ENCODE results near the gene CCDC61.

CCDC61 gene

GRCh38 chr19:45967246-45967645, 28.0 kb upstream of the CCDC61 start:
- H3K4me3 ChIP-seq (ENCODE audit: low read depth in 1 of 2, low read length in 2 of 2), result no peak overlapping the region
- H3K27ac ChIP-seq (ENCODE audit: low read length), result no peak overlapping the region
- H3K4me1 ChIP-seq (ENCODE audit: insufficient read depth, low read length), result no peaks in the 10 kb centered on the region
- no peak overlapping the region for H2AFZ ChIP-seq (ENCODE audit: low read depth, low read length)
- ATAC-seq (ENCODE audit: insufficient read depth, low read depth), result no peak
- peaks cover 9% of the 10 kb centered on the region for H3K27me3 ChIP-seq (ENCODE audit: insufficient read depth, low read length, poor library complexity)
- TF ChIP-seq CTCF (IDR thresholded peaks at IDR 0.05; ENCODE audit: borderline replicate concordance, extremely low read depth, low read length, poor library complexity, severe bottlenecking), result no peak
- no peak for TF ChIP-seq EZH2 (IDR thresholded peaks at IDR 0.05; ENCODE audit: borderline replicate concordance, low read depth, low read length, severe bottlenecking)
- no peak overlapping the region for H3K4me2 ChIP-seq (ENCODE audit: insufficient read depth, low read length)
- H4K20me1 ChIP-seq (ENCODE audit: insufficient read depth, low read length), result peaks cover 5% of the 10 kb centered on the region; the same call in 1 of the 2 replicates
- H3K9me3 ChIP-seq (ENCODE audit: insufficient read depth, low read length, severe bottlenecking), result no peaks in the 10 kb centered on the region
- H3K36me3 ChIP-seq (ENCODE audit: insufficient read depth, low read length), result no peaks in the 10 kb centered on the region
- no peak for DNase-seq
- H3K79me2 ChIP-seq (ENCODE audit: insufficient read depth, low read length), result no peaks in the 10 kb centered on the region
- H3K9ac ChIP-seq (ENCODE audit: low read depth, low read length), result no peak overlapping the region

GRCh38 chr19:45968626-45969025, 26.6 kb upstream of the CCDC61 start:
- no peak overlapping the region for H3K27ac ChIP-seq (ENCODE audit: low read length)
- peaks cover 13% of the 10 kb centered on the region for H3K27me3 ChIP-seq (ENCODE audit: insufficient read depth, low read length, poor library complexity)
- H3K4me3 ChIP-seq (ENCODE audit: low read depth in 1 of 2, low read length in 2 of 2), result no peak overlapping the region
- TF ChIP-seq CTCF (IDR thresholded peaks at IDR 0.05; ENCODE audit: borderline replicate concordance, extremely low read depth, low read length, poor library complexity, severe bottlenecking) (no peak), EZH2 (IDR thresholded peaks at IDR 0.05; ENCODE audit: borderline replicate concordance, low read depth, low read length, severe bottlenecking) (no peak)
- peaks cover 5% of the 10 kb centered on the region; the same call in 1 of the 2 replicates for H4K20me1 ChIP-seq (ENCODE audit: insufficient read depth, low read length)
- no peak overlapping the region for H3K9ac ChIP-seq (ENCODE audit: low read depth, low read length)
- no peaks in the 10 kb centered on the region for H3K79me2 ChIP-seq (ENCODE audit: insufficient read depth, low read length)
- H3K36me3 ChIP-seq (ENCODE audit: insufficient read depth, low read length), result no peaks in the 10 kb centered on the region
- no peak overlapping the region for H3K4me2 ChIP-seq (ENCODE audit: insufficient read depth, low read length)
- H3K4me1 ChIP-seq (ENCODE audit: insufficient read depth, low read length), result no peaks in the 10 kb centered on the region
- DNase-seq (no peak), ATAC-seq (ENCODE audit: insufficient read depth, low read depth) (no peak)
- H3K9me3 ChIP-seq (ENCODE audit: insufficient read depth, low read length, severe bottlenecking), result no peaks in the 10 kb centered on the region
- no peak overlapping the region for H2AFZ ChIP-seq (ENCODE audit: low read depth, low read length)

GRCh38 chr19:45969676-45970075, 25.6 kb upstream of the CCDC61 start:
- H4K20me1 ChIP-seq (ENCODE audit: insufficient read depth, low read length), result peaks cover 5% of the 10 kb centered on the region; the same call in 1 of the 2 replicates
- TF ChIP-seq EZH2 (IDR thresholded peaks at IDR 0.05; ENCODE audit: borderline replicate concordance, low read depth, low read length, severe bottlenecking), result no peak
- no peak for TF ChIP-seq CTCF (IDR thresholded peaks at IDR 0.05; ENCODE audit: borderline replicate concordance, extremely low read depth, low read length, poor library complexity, severe bottlenecking)
- ATAC-seq (ENCODE audit: insufficient read depth, low read depth) (no peak), DNase-seq (no peak)
- H3K9ac ChIP-seq (ENCODE audit: low read depth, low read length), result no peak overlapping the region
- H3K79me2 ChIP-seq (ENCODE audit: insufficient read depth, low read length), result no peaks in the 10 kb centered on the region
- H3K27me3 ChIP-seq (ENCODE audit: insufficient read depth, low read length, poor library complexity), result peaks cover 13% of the 10 kb centered on the region
- no peak overlapping the region for H2AFZ ChIP-seq (ENCODE audit: low read depth, low read length)
- H3K4me3 ChIP-seq (ENCODE audit: low read depth in 1 of 2, low read length in 2 of 2), result no peak overlapping the region
- no peaks in the 10 kb centered on the region for H3K4me1 ChIP-seq (ENCODE audit: insufficient read depth, low read length)
- no peaks in the 10 kb centered on the region for H3K9me3 ChIP-seq (ENCODE audit: insufficient read depth, low read length, severe bottlenecking)
- no peak overlapping the region for H3K27ac ChIP-seq (ENCODE audit: low read length)
- no peaks in the 10 kb centered on the region for H3K36me3 ChIP-seq (ENCODE audit: insufficient read depth, low read length)
- H3K4me2 ChIP-seq (ENCODE audit: insufficient read depth, low read length), result no peak overlapping the region
